Measurements from ENCODE around the gene SIGLEC12. TPM values are rescaled to one million over a fixed set of nuclear protein-coding genes. Genes with fewer than 3 reads are reported as not detected.

Gene SIGLEC12
- total RNA-seq, 1 donor from 2014 or later, result not detected

DNA sequence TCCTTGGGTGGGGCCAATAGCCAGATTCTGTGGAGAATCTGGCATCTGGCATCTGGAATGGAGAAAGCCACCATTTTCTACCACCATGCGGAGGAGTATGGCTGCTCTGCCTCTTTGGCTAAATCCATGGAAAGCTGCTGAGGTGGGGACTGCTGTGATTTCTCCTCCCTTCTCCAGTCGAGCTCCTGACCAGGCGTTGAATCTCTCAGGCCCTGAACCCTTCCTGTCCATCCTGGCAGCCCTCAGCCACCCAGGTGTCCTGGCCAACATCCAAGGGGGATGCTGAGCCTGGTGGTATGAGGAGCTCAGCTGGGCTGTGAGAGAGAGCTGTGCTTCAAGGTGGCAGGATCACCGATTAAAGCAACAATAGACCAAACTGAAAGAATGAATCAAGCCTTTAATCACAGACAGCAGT, 47.3 kb upstream of the SIGLEC12 start:
- H3K27ac Mint-ChIP-seq, result no peak overlapping the region
- H3K27me3 Mint-ChIP-seq (ENCODE audit: insufficient read depth, low read depth), result peaks cover 6% of the 10 kb centered on the region
- no peaks in the 10 kb centered on the region for H3K27me3 ChIP-seq

GRCh38 chr19:51548213-51548651, 46.6 kb upstream of the SIGLEC12 start:
- Histone ChIP-seq H2AFZ (replicated peaks) (no peak overlapping the region), H3K9ac (no peak overlapping the region), H3K27me3 (no peaks in the 10 kb centered on the region), H3K4me3 (no peak overlapping the region), H3K27ac (no peak overlapping the region), H3F3A (ENCODE audit: low read depth) (no peaks in the 10 kb centered on the region), H3K9me3 (ENCODE audit: low read depth) (no peaks in the 10 kb centered on the region), H3K4me2 (no peak overlapping the region), H4K20me1 (ENCODE audit: low read depth) (no peaks in the 10 kb centered on the region), H3K4me1 (no peaks in the 10 kb centered on the region), H3K36me3 (no peaks in the 10 kb centered on the region), H3K79me2 (ENCODE audit: low read depth) (no peaks in the 10 kb centered on the region)
- Mint-ChIP-seq H3K27ac (no peak overlapping the region), H3K4me3 (no peak overlapping the region), H3K27me3 (ENCODE audit: insufficient read depth, low read depth) (peaks cover 6% of the 10 kb centered on the region), H3K4me1 (no peaks in the 10 kb centered on the region), H3K36me3 (no peaks in the 10 kb centered on the region), H3K9me3 (no peaks in the 10 kb centered on the region)
- no peak for DNase-seq (ENCODE audit: low spot score)
- TF ChIP-seq EZH2 (IDR thresholded peaks at IDR 0.05), result no peak
- TF ChIP-seq, protein P1, sequence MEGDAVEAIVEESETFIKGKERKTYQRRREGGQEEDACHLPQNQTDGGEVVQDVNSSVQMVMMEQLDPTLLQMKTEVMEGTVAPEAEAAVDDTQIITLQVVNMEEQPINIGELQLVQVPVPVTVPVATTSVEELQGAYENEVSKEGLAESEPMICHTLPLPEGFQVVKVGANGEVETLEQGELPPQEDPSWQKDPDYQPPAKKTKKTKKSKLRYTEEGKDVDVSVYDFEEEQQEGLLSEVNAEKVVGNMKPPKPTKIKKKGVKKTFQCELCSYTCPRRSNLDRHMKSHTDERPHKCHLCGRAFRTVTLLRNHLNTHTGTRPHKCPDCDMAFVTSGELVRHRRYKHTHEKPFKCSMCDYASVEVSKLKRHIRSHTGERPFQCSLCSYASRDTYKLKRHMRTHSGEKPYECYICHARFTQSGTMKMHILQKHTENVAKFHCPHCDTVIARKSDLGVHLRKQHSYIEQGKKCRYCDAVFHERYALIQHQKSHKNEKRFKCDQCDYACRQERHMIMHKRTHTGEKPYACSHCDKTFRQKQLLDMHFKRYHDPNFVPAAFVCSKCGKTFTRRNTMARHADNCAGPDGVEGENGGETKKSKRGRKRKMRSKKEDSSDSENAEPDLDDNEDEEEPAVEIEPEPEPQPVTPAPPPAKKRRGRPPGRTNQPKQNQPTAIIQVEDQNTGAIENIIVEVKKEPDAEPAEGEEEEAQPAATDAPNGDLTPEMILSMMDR (IDR thresholded peaks at IDR 0.05), result no peak
- no peak for TF ChIP-seq EZH2phosphoT487 (IDR thresholded peaks at IDR 0.05)

More for the DNA sequence above, 47.3 kb upstream of the SIGLEC12 start:
- H3K4me2 ChIP-seq, result no peak overlapping the region
- no peaks in the 10 kb centered on the region for H3K36me3 ChIP-seq
- no peaks in the 10 kb centered on the region for H3K9me3 ChIP-seq (ENCODE audit: low read depth)
- H2AFZ ChIP-seq (replicated peaks), result no peak overlapping the region
- H4K20me1 ChIP-seq (ENCODE audit: low read depth), result no peaks in the 10 kb centered on the region
- H3K9ac ChIP-seq, result no peak overlapping the region
- no peak overlapping the region for H3K4me3 ChIP-seq
- no peaks in the 10 kb centered on the region for H3K36me3 Mint-ChIP-seq
- TF ChIP-seq EZH2 (IDR thresholded peaks at IDR 0.05), result no peak
- TF ChIP-seq EZH2phosphoT487 (IDR thresholded peaks at IDR 0.05), result no peak
- TF ChIP-seq, protein P1 (IDR thresholded peaks at IDR 0.05), result no peak
- H3K27ac ChIP-seq, result no peak overlapping the region
- H3K4me3 Mint-ChIP-seq, result no peak overlapping the region
- no peaks in the 10 kb centered on the region for H3F3A ChIP-seq (ENCODE audit: low read depth)
- H3K79me2 ChIP-seq (ENCODE audit: low read depth), result no peaks in the 10 kb centered on the region
- no peaks in the 10 kb centered on the region for H3K4me1 Mint-ChIP-seq
- no peaks in the 10 kb centered on the region for H3K4me1 ChIP-seq
- H3K9me3 Mint-ChIP-seq, result no peaks in the 10 kb centered on the region
- DNase-seq (ENCODE audit: low spot score), result no peak

GRCh38 chr19:51547397-51548212, 46.0 kb upstream of the SIGLEC12 start:
- H3K4me1 Mint-ChIP-seq, result no peaks in the 10 kb centered on the region
- no peak overlapping the region for H3K27ac Mint-ChIP-seq
- H3K27ac ChIP-seq, result no peak overlapping the region
- no peaks in the 10 kb centered on the region for H3K27me3 ChIP-seq
- H3K9me3 ChIP-seq (ENCODE audit: low read depth), result no peaks in the 10 kb centered on the region
- no peak for DNase-seq (ENCODE audit: low spot score)
- no peak overlapping the region for H3K4me3 ChIP-seq
- no peaks in the 10 kb centered on the region for H4K20me1 ChIP-seq (ENCODE audit: low read depth)
- peaks cover 6% of the 10 kb centered on the region for H3K27me3 Mint-ChIP-seq (ENCODE audit: insufficient read depth, low read depth)
- no peak overlapping the region for H3K4me2 ChIP-seq
- no peaks in the 10 kb centered on the region for H3K4me1 ChIP-seq
- no peaks in the 10 kb centered on the region for H3K9me3 Mint-ChIP-seq
- no peaks in the 10 kb centered on the region for H3F3A ChIP-seq (ENCODE audit: low read depth)
- no peaks in the 10 kb centered on the region for H3K79me2 ChIP-seq (ENCODE audit: low read depth)
- no peak overlapping the region for H2AFZ ChIP-seq (replicated peaks)
- H3K36me3 Mint-ChIP-seq, result no peaks in the 10 kb centered on the region
- TF ChIP-seq EZH2phosphoT487 (IDR thresholded peaks at IDR 0.05) (no peak), EZH2 (IDR thresholded peaks at IDR 0.05) (no peak)
- TF ChIP-seq, protein P1 (IDR thresholded peaks at IDR 0.05), result no peak
- H3K36me3 ChIP-seq, result no peaks in the 10 kb centered on the region
- H3K9ac ChIP-seq, result no peak overlapping the region
- H3K4me3 Mint-ChIP-seq, result no peak overlapping the region
